Stimulated activated CD4-positive, alpha-beta T cell treated with anti-CD3 and anti-CD28 coated beads, TNF-alpha, amount 100 ng/mL, for 48 hours (primary cell): Measurements from ENCODE around the gene PLCD3.

Source experiments
- DNase-seq, 3 donors: peaks; one replicate each; pipeline ENCODE4 v3.0.0-alpha.2; 2020; ENCODE audit warnings: low read depth in 3 of 3

PLCD3 gene

GRCh38 chr17:45117848-45118646 is 14.3 kb downstream of the PLCD3 start:
- DNase-seq, result no peak

- no peak for DNase-seq
These were observed 15.0 kb downstream of the PLCD3 start for GRCh38 chr17:45117334-45117733.

- no peak for DNase-seq
These were observed 15.8 kb downstream of the PLCD3 start for GRCh38 chr17:45116434-45117016.

- DNase-seq, result no peak
These were observed 16.4 kb downstream of the PLCD3 start for GRCh38 chr17:45115871-45116270.

GRCh38 chr17:45115015-45115625 is 17.2 kb downstream of the PLCD3 start:
- DNase-seq, result no peak

GRCh38 chr17:45114117-45114932 is 18.0 kb downstream of the PLCD3 start:
- DNase-seq, result no peak

- DNase-seq, result no peak
These were observed 18.9 kb downstream of the PLCD3 start for GRCh38 chr17:45113424-45113754.

GRCh38 chr17:45112559-45113423 is 19.5 kb downstream of the PLCD3 start:
- no peak for DNase-seq

- no peak for DNase-seq
These were observed 20.5 kb downstream of the PLCD3 start for GRCh38 chr17:45111850-45112249.

- DNase-seq, result no peak
These were observed 21.4 kb downstream of the PLCD3 start for GRCh38 chr17:45110676-45111611.

- no peak for DNase-seq
These were observed 23.5 kb downstream of the PLCD3 start for GRCh38 chr17:45108595-45109521.

- DNase-seq, result no peak
These were observed 24.3 kb downstream of the PLCD3 start for GRCh38 chr17:45108051-45108450.

GRCh38 chr17:45107293-45108010 is 24.9 kb downstream of the PLCD3 start:
- DNase-seq, result no peak

GRCh38 chr17:45106582-45106981 is 25.7 kb downstream of the PLCD3 start:
- no peak for DNase-seq

GRCh38 chr17:45106096-45106495 is 26.2 kb downstream of the PLCD3 start:
- no peak for DNase-seq

- DNase-seq, result no peak
These were observed 27.2 kb downstream of the PLCD3 start for GRCh38 chr17:45104907-45105624.

- no peak for DNase-seq
These were observed 27.8 kb downstream of the PLCD3 start for GRCh38 chr17:45104497-45104896.

GRCh38 chr17:45104029-45104428 is 28.3 kb downstream of the PLCD3 start:
- no peak for DNase-seq
